Measurements from ENCODE around the gene SDHA. TPM values are rescaled to one million over a fixed set of nuclear protein-coding genes. Genes with fewer than 3 reads are reported as not detected.

Gene SDHA
- total and polyA plus RNA-seq, 10 of the 15 experiments (the other 5 are each of a cell fraction or from before 2014, with no cell fraction given), result 63.3 to 205 (median 104) TPM

DNA sequence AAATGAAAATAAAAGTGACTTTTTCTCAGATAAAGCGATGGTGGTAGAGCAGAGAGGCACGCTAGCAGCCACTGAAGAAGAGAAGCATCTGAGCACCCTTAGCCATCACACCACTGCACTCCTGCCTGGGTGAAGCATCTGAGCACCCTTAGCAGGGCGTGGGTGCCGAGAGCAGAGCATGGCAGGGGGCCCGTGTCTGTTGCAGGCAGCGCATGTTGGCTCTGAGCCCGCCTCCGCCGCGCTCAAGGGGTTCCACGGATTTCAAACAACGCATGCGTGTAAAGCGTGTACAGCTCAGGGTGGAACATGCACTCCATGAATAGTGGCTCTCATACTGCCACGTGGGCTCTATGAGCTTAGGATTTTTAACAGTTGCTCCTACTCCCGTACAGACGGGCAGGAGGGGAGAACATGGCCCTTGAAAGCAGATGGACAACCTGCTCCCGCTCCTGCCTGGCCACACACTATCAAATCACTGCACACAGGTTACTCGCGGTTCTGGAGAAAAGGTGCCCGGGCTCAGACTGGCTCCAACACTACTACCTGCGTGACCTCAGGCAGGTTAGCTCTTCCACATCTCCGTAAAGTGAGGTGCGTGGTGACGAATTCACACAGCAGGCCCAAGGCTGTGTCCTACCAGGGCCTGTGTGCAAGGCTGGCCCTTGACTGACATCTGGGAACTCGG lies 14.7 kb upstream of the SDHA start (continued):
- TF ChIP-seq SRF (IDR thresholded peaks at IDR 0.05; ENCODE audit: low read depth in 2 of 2, low read length in 2 of 2), result no peak
- TF ChIP-seq MXI1 (IDR thresholded peaks at IDR 0.05; ENCODE audit: low read depth, low read length), result no peak

DNA sequence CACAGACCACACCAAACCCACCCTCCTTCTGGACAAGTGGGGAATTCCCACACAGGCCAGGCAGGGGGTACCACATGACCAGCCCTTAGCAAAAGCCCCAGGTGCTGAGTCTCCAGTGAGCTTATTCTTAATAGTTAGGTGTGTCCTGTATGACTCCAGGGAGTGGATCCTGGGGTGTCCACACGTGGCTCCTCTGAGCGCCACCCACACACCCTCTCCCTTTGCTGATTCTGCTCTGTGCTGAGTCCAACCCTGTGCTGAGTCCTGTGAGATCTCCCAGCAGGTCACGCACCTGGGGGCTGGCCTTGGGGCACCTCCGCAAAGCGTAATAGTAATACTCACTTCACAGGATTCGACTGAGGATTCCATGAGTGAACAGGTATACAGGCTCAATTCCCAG lies 14.1 kb upstream of the SDHA start:
- ChIA-PET SMC1A (ENCODE audit: uncharacterized antibody, unreplicated experiment) (no interaction called here), POLR2A (no interaction called here), RAD21 (ENCODE audit: unreplicated experiment) (no interaction called here), CTCF (interaction anchor here (1.7 kb wide), 1 partner anchor 16 kb away, joined by 4 read pairs; no protein-coding TSS in a partner anchor)
- FAIRE-seq, result no peak
- no peaks in the 10 kb centered on the region for H3K4me1 ChIP-seq (ENCODE audit: control insufficient read depth, insufficient read depth, low read length)
- 95% methylated on average over 6 of the region's 6 CpGs for WGBS (ENCODE audit: insufficient coverage, insufficient replicate concordance, low lambda C conversion rate, missing lambda C conversion rate)
- no peak overlapping the region for H3K27ac ChIP-seq (ENCODE audit: control insufficient read depth, insufficient read depth)
- DNase-seq (ENCODE audit: low read depth, low spot score), result no peak
- no peak overlapping the region for H3K4me3 ChIP-seq
- TF ChIP-seq MTA3 (IDR thresholded peaks at IDR 0.05; ENCODE audit: borderline replicate concordance, low read length), result no peak
- no peak for TF ChIP-seq CBX5 (IDR thresholded peaks at IDR 0.05; ENCODE audit: low read depth)
- TF ChIP-seq SMC3 (IDR thresholded peaks at IDR 0.05; ENCODE audit: borderline replicate concordance, low read length), result no peak
- TF ChIP-seq, protein P1, sequence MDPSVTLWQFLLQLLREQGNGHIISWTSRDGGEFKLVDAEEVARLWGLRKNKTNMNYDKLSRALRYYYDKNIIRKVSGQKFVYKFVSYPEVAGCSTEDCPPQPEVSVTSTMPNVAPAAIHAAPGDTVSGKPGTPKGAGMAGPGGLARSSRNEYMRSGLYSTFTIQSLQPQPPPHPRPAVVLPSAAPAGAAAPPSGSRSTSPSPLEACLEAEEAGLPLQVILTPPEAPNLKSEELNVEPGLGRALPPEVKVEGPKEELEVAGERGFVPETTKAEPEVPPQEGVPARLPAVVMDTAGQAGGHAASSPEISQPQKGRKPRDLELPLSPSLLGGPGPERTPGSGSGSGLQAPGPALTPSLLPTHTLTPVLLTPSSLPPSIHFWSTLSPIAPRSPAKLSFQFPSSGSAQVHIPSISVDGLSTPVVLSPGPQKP (IDR thresholded peaks at IDR 0.05; ENCODE audit: low read depth, low read length), result no peak
- TF ChIP-seq YBX1 (IDR thresholded peaks at IDR 0.05), result no peak
- no peak for TF ChIP-seq STAT3 (IDR thresholded peaks at IDR 0.05; ENCODE audit: low read depth, low read length)
- no peak for TF ChIP-seq HCFC1 (IDR thresholded peaks at IDR 0.05; ENCODE audit: low read length)
- TF ChIP-seq BRCA1 (IDR thresholded peaks at IDR 0.05; ENCODE audit: low read depth, low read length), result no peak
- no TSS peak for BruUV-seq (replicated peaks)
- H3K27me3 ChIP-seq (replicated peaks in 1 of 2; ENCODE audit: control insufficient read depth in 2 of 2, insufficient read depth in 2 of 2, low read length in 1 of 2), result no peaks in the 10 kb centered on the region
- no peak overlapping the region for H2AFZ ChIP-seq (ENCODE audit: control insufficient read depth, low read depth, low read length)
- no peak overlapping the region for H3K4me2 ChIP-seq (ENCODE audit: control insufficient read depth, insufficient read depth)
- intact Hi-C loops (cut with micrococcal nuclease; ENCODE audit: unreplicated experiment) (no loop called here), in situ Hi-C loops (cut with MboI) (no loop called here)
- no peaks in the 10 kb centered on the region for H3K9me3 ChIP-seq (replicated peaks; ENCODE audit: control insufficient read depth, insufficient read depth, low read length)
- H3K36me3 ChIP-seq (ENCODE audit: control insufficient read depth in 2 of 2, insufficient read depth in 2 of 2, low read length in 1 of 2), result peaks cover 6 to 8% of the 10 kb centered on the region in 2 experiments; a peak in 3 of 4 replicates
- H4K20me1 ChIP-seq (ENCODE audit: control insufficient read depth, insufficient read depth), result no peaks in the 10 kb centered on the region; the same call in 1 of the 2 replicates
- no peak overlapping the region for H3K9ac ChIP-seq (ENCODE audit: control insufficient read depth, insufficient read depth, low read length)
- no peaks in the 10 kb centered on the region for H3K79me2 ChIP-seq (ENCODE audit: control insufficient read depth, insufficient read depth, low read length)
- ATAC-seq, result no peak

Data from GM12878 (cell line).